GM18907 (cell line): Measurements from ENCODE around the gene ZNF341.
A peak's percentile ranks its signal among the peaks of the same experiment; 100 is the strongest.
"Not testable (repeated sequence)": the region's sequence is repeated elsewhere in the genome, so short reads cannot be mapped to it uniquely, and the experiment has no call there.

Experiments used
- ATAC-seq: cut with Tn5 transposase; IDR thresholded peaks from one replicate; pipeline ENCODE4 v1.9.1; 2021; ENCODE audit warnings: mild to moderate bottlenecking, moderate library complexity; ENCODE audit not compliant: unreplicated experiment

The ZNF341 gene

DNA sequence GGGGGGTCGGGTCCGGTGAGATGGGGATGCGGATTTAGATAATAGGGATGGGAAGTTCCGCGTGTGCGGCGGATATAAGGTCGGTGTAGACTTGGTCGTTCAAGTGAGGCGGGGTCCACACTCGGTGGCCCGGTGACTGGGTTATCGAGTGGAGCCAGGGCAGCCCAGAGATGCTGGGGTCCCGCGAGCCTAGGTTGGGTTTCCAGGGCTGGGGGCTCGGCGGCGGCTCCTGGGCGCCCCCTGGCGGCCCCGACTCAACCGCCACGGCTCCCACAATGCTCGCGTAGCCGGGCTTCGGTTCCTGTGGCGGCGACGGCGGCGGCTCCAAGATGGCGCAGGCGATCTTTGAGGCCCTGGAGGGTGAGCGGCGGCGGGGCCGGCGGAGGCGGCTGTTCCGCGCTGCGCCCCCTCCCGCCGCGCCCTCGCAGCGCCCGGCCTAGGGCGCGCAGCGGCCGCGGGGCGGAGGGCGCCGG lies at the start of gene ZNF341:
TSS of gene ZNF341 (plus strand) at position 304 of the 473 bp plus-strand sequence. CDS start at position 330, 26 bp downstream.
- peak; percentile 80 for ATAC-seq

- no peak for ATAC-seq
Measured at GRCh38 chr20:33684533-33685327, 47.1 kb upstream of the ZNF341 start.

GRCh38 chr20:33685328-33686099 lies 46.3 kb upstream of the ZNF341 start:
- peak; percentile 41 for ATAC-seq

- ATAC-seq, result peak; percentile 81
Measured at GRCh38 chr20:33686100-33686983, 45.5 kb upstream of the ZNF341 start, which contains the start of gene E2F1. Gene E2F1, minus strand, starts transcription at chr20:33686385. Its CDS starts 121 bp downstream, at chr20:33686264.

DNA sequence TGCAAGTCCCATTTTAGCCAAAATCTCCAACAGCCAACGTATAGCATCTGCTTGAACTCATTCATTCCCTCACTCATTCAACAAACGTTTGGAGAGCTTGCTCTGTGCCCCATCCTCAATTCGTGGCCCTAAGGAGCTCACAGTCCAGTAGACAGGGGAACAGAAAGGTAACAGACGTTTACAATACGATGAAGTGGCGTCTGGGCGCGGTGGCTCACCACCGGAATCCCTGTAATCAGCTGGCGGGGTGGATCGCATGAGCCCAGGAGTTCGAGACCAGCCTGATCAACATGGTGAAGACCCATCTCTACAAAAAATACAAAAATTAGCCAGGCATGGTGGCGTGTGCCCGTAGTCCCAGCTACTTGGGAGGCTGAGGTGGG lies 44.8 kb upstream of the ZNF341 start:
- ATAC-seq, result no peak

- ATAC-seq, result no peak
Measured at GRCh38 chr20:33687370-33687915, 44.4 kb upstream of the ZNF341 start.

DNA sequence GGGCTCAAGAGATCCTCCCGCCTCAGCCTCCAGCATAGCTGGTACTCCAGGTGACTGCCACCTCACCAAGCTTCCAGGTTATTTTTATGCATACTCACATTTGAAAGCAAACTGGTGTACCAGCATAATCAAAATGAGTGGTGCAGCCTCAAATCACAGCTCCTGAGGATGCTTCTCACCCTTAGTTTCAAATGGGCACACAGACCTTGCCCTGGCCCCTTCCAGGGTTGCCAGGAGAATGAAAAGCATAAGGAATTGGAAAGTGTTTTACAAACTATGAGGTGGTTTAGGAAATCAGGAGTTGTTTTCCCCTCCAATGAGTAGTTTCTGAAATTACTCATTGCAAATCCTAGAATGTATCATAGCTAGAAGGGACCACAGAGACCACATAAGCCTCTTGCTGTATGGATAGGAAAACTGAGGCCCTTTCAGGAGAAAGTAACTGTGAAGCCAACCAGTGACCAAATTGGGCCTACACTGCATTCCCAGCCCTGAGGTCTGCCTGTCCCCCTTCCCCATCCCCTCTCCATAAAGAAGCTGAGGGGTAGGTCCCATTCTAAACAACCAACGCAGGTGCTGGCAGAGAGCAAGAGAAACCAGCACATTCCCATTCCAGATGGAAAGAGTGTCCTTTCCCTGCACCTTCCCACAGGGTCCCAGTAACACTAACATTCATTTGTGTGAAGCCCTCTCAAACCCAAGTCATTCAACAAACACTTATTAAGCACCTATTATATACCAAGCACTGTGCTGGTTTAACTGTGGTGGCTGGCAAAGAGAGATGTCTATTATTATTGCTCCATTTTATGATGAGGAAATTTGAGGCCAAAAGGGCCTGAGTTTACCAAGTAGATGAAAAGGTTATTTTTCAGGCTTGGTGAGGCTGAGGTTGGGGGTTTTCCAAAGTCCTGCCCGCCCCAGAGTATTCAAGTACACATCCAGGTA lies 43.5 kb upstream of the ZNF341 start:
- ATAC-seq, result no peak

- ATAC-seq, result no peak
Measured at GRCh38 chr20:33688938-33689424, 42.8 kb upstream of the ZNF341 start.

- ATAC-seq, result no peak
Measured at GRCh38 chr20:33689493-33689892, 42.3 kb upstream of the ZNF341 start.

- ATAC-seq, result no peak
Measured at GRCh38 chr20:33689973-33690372, 41.8 kb upstream of the ZNF341 start.

DNA sequence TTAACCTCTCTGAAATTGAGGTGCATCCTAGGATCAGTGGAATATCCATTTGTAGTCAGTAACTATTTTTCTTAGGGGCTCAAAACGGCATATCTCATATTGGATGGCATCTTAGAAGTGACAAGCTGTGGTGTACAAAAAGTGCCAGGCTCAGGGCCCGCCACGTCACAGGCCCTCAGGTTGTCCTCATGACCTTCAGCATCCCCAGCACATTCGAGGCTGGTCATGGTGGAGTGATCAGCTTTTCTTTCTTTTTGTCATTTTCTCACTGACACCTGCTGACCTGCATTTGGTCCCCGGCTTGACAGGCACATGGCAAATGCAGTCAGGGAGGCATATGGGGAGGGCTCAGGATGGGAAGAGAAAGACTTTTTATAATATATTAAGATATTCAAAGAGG lies 38.5 kb upstream of the ZNF341 start:
- no peak for ATAC-seq

DNA sequence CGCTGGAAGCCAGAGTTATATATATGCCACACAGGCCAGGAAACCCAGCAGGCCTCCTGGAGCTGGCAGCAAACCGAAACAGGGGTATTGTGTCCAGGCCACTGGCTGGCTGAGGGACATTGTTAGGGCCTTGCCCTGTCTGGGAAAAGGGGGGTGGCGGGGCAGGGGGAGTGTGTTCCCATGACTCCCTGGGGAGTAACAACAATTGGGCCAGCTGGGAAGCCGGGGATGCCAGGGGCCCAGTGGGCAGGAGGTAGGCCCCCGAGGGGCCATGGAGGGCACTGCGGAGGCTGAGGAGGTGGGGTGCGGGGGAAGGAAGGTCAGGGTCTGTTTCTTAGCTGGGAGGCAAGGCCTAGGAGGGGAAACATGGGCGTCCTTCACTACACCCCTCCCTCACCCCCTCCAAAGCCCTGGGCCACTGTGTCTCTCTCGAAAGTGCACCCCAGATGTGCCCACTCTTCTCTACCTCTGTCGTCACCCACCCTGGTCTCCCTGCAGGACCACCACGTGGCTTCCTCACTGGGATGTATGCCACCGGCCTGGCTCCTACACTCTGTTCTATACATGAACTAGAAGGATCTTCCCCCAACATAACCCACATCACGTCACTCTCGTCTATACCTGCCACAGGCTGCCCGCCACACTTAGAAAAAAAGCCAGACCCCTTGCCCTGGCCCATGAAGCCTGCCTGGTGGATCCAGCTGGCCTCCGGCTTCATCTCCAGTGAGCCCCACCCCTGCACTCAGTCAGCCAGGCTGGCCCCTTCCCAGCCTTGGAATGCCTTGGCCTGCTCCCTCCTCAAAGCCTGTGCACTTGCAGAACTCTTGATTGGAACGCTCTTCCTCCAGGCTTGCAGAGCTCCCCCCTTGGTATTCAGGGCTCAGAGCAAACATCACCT lies 37.8 kb upstream of the ZNF341 start:
- ATAC-seq, result no peak

GRCh38 chr20:33694639-33695012 lies 37.2 kb upstream of the ZNF341 start:
- no peak for ATAC-seq

GRCh38 chr20:33696448-33696847 lies 35.3 kb upstream of the ZNF341 start:
- ATAC-seq, result no peak

- ATAC-seq, result no peak
Measured at GRCh38 chr20:33697129-33697528, 34.7 kb upstream of the ZNF341 start.

GRCh38 chr20:33698966-33699365 lies 32.8 kb upstream of the ZNF341 start:
- not testable (repeated sequence) for ATAC-seq

GRCh38 chr20:33700696-33701441 lies 30.9 kb upstream of the ZNF341 start:
- ATAC-seq, result not testable (repeated sequence)
